ENCODE measurements around the gene ZFP62.
A peak's percentile ranks its signal among the peaks of the same experiment; 100 is the strongest.

Gene ZFP62

GRCh38 chr5:180868960-180869359 is 7.9 kb upstream of the ZFP62 start:
- DNase-seq (ENCODE audit: low read depth in 2 of 2), result peak; percentile 54 to 67

GRCh38 chr5:180866985-180867384 is 5.9 kb upstream of the ZFP62 start:
- DNase-seq (ENCODE audit: low read depth in 2 of 2), result no peak

GRCh38 chr5:180865981-180866695 is 5.1 kb upstream of the ZFP62 start:
- DNase-seq (ENCODE audit: low read depth in 2 of 2), result no peak

- no peak for DNase-seq (ENCODE audit: low read depth in 2 of 2)
Observed at GRCh38 chr5:180862645-180863044, 1.6 kb upstream of the ZFP62 start.

GRCh38 chr5:180860273-180860886 is 696 bp downstream of the ZFP62 start:
- DNase-seq (ENCODE audit: low read depth in 2 of 2), result peak; percentile 2 to 13

- DNase-seq (ENCODE audit: low read depth in 2 of 2), result no peak
Observed at GRCh38 chr5:180858586-180858985, 2.5 kb downstream of the ZFP62 start.

GRCh38 chr5:180853848-180854176 is 7.3 kb downstream of the ZFP62 start:
- DNase-seq (ENCODE audit: low read depth in 2 of 2), result no peak

GRCh38 chr5:180853121-180853847 is 7.8 kb downstream of the ZFP62 start:
- no peak for DNase-seq (ENCODE audit: low read depth in 2 of 2)

- DNase-seq (ENCODE audit: low read depth in 2 of 2), result no peak
Observed at GRCh38 chr5:180852495-180852894, 8.6 kb downstream of the ZFP62 start.

GRCh38 chr5:180850434-180851078 is 10.5 kb downstream of the ZFP62 start:
- no peak for DNase-seq (ENCODE audit: low read depth in 2 of 2)

- DNase-seq (ENCODE audit: low read depth in 2 of 2), result no peak
Observed at GRCh38 chr5:180849827-180850226, 11.2 kb downstream of the ZFP62 start.

- no peak for DNase-seq (ENCODE audit: low read depth in 2 of 2)
Observed at GRCh38 chr5:180848878-180849277, 12.2 kb downstream of the ZFP62 start.

GRCh38 chr5:180848265-180848664 is 12.8 kb downstream of the ZFP62 start:
- DNase-seq (ENCODE audit: low read depth in 2 of 2), result no peak

GRCh38 chr5:180847026-180847425 is 14.1 kb downstream of the ZFP62 start:
- DNase-seq (ENCODE audit: low read depth in 2 of 2), result no peak

GRCh38 chr5:180844858-180845257 is 16.2 kb downstream of the ZFP62 start:
- DNase-seq (ENCODE audit: low read depth in 2 of 2), result no peak

- no peak for DNase-seq (ENCODE audit: low read depth in 2 of 2)
Observed at GRCh38 chr5:180844432-180844831, 16.6 kb downstream of the ZFP62 start.

- no peak for DNase-seq (ENCODE audit: low read depth in 2 of 2)
Observed at GRCh38 chr5:180839935-180840334, 21.1 kb downstream of the ZFP62 start.

GRCh38 chr5:180839227-180839626 is 21.8 kb downstream of the ZFP62 start:
- no peak for DNase-seq (ENCODE audit: low read depth in 2 of 2)

- no peak for DNase-seq (ENCODE audit: low read depth in 2 of 2)
Observed at GRCh38 chr5:180837478-180837877, 23.6 kb downstream of the ZFP62 start.

GRCh38 chr5:180832638-180833068 is 28.4 kb downstream of the ZFP62 start:
- no peak for DNase-seq (ENCODE audit: low read depth in 2 of 2)

GRCh38 chr5:180831139-180832093 is 29.7 kb downstream of the ZFP62 start:
- peak; percentile 75 to 78 for DNase-seq (ENCODE audit: low read depth in 2 of 2)

All from stimulated activated CD8-positive, alpha-beta memory T cell treated with anti-CD3 and anti-CD28 coated beads, Interleukin-2, amount 100 ng/mL, for 48 hours (primary cell).